PC-9 (cell line): ENCODE results near the gene PTPRR.

Source experiments
- CTCF ChIP-seq: fragments of 200-600 bp; sonication (generic); conservative IDR thresholded peaks from 2 replicates; pipeline ENCODE4 v1.6.1; 2017; ENCODE audit warnings: mixed run types, antibody characterized with exemption, mild to moderate bottlenecking, moderate library complexity
- EZH2 ChIP-seq: fragments of 200-600 bp; sonication (generic); IDR thresholded peaks from 2 replicates; pipeline ENCODE4 v1.8.0; 2017; ENCODE audit warnings: antibody characterized with exemption, low read depth

- no peak for TF ChIP-seq CTCF
- TF ChIP-seq EZH2: no peak
Observed at GRCh38 chr12:70950451-70950850, 29.9 kb upstream of the PTPRR start.
